Muscle of leg (tissue), 11 donors: ENCODE measurements around the gene PEMT. TPM values are rescaled to one million over a fixed set of nuclear protein-coding genes. Genes with fewer than 3 reads are reported as not detected.

Experiments used
- DNase-seq: peaks from one replicate; pipeline ENCODE4 v3.0.0; 2013
- H3K27ac ChIP-seq: one replicate; pipeline ENCODE4 v1.5.1; 2013; ENCODE audit warnings: mild to moderate bottlenecking, low read length, control low read depth
- H3K27me3 ChIP-seq: one replicate; pipeline ENCODE4 v1.6.1; 2013; ENCODE audit warnings: low read length; ENCODE audit not compliant: control insufficient read depth, insufficient read depth
- H3K36me3 ChIP-seq: one replicate; pipeline ENCODE4 v1.6.1; 2013; ENCODE audit warnings: low read length; ENCODE audit not compliant: control insufficient read depth, insufficient read depth
- H3K4me1 ChIP-seq: one replicate; pipeline ENCODE4 v1.6.1; 2013; ENCODE audit warnings: low read length; ENCODE audit not compliant: control insufficient read depth, insufficient read depth
- H3K4me3 ChIP-seq: one replicate; pipeline ENCODE4 v1.5.1; 2013; ENCODE audit warnings: low read length, control low read depth
- H3K9me3 ChIP-seq: replicated peaks from 2 replicates; pipeline ENCODE4 v1.6.1; 2013; ENCODE audit warnings: low read depth, low read length; ENCODE audit not compliant: control insufficient read depth
- WGBS: methylation state at CpG from one replicate; pipeline ENCODE4 v1.1.5; 2013; ENCODE audit warnings: missing lambda C conversion rate; ENCODE audit not compliant: insufficient coverage; 5-methylcytosine and 5-hydroxymethylcytosine counted together
- polyA plus RNA-seq, 8 donors: library from polyadenylated mRNA; unstranded; fragments of 120-200 nt; gene quantifications; one replicate each; pipeline versions ENCODE4 v1.2.1 to v1.2.3, GENCODE V29; 2013; ENCODE audit warnings: inconsistent platforms in 1 of 8, low replicate concordance in 1 of 8; ENCODE audit not compliant: insufficient read length in 8 of 8, insufficient read depth in 1 of 8
- total RNA-seq: library from RNA; stranded (reverse); fragments of 120-200 nt; gene quantifications from one replicate; pipeline ENCODE4 v1.2.4, GENCODE V29; 2013

Gene PEMT
- total and polyA plus RNA-seq, 9 donors = 20.0 to 28.6 (median 24.5) TPM

DNA sequence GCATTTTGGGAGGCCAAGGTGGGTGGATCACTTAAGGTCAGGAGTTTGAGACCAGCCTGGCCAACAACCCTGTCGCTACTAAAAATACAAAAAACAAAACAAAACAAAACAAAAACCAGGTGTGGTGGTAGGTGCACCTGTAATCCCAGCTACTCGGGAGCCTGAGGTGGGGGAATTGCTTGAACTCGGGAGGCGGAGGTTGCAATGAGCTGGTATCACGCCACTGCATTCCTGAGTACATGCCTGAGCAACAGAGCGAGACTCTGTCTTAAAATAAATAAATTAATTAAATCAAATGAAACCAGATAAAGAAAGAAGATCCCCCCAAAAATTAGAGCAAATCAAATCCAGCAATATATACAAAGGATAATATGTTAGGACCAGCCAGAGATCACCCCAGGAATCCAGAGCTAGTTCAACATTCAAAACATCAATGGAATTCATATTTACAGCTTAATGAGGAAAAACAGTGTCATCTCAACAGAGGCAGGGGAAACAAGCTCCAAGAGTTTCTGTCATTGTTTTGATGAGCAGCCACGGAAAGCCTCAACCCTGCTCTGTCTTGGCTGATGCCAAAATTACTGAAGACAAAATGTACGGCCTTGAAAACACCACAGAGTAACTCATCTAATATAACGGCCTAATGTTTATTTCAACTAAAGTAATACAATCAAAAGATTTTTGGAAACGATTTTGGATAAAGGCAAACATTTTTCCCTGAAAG is 3.7 kb downstream of the PEMT start:
- H3K27me3 ChIP-seq = no peaks in the 10 kb centered on the region
- DNase-seq = no peak
- no peak overlapping the region for H3K4me3 ChIP-seq
- H3K9me3 ChIP-seq = no peaks in the 10 kb centered on the region
- WGBS = 100% methylated on average over 1 of the region's 10 CpGs
- no peak overlapping the region for H3K27ac ChIP-seq
- H3K4me1 ChIP-seq = peaks cover 18% of the 10 kb centered on the region
- H3K36me3 ChIP-seq = no peaks in the 10 kb centered on the region

DNA sequence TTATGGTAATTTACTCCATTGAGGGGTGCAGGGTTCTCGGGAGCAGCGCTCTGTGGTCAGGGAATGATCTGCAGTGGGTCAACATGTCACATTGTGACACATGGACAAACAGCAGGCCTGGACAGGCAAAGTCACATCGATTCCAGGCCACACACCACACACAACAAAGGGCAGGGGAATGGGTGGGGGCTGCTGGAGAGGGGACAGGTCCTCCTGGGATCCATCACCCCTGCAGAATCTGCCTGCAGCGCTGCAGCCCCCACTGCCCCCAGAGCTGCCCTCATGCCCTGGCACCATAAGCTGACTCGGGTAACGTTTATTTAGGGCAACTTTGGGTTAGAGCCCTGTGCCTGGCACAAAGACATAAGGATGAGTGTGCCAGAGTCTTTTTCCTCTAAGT is 9.1 kb downstream of the PEMT start:
- 78% methylated on average over 4 of the region's 6 CpGs for WGBS
- H3K4me1 ChIP-seq = peaks cover 21% of the 10 kb centered on the region
- H3K36me3 ChIP-seq = no peaks in the 10 kb centered on the region
- no peak for DNase-seq
- no peaks in the 10 kb centered on the region for H3K27me3 ChIP-seq
- H3K4me3 ChIP-seq = no peak overlapping the region
- no peaks in the 10 kb centered on the region for H3K9me3 ChIP-seq
- no peak overlapping the region for H3K27ac ChIP-seq

DNA sequence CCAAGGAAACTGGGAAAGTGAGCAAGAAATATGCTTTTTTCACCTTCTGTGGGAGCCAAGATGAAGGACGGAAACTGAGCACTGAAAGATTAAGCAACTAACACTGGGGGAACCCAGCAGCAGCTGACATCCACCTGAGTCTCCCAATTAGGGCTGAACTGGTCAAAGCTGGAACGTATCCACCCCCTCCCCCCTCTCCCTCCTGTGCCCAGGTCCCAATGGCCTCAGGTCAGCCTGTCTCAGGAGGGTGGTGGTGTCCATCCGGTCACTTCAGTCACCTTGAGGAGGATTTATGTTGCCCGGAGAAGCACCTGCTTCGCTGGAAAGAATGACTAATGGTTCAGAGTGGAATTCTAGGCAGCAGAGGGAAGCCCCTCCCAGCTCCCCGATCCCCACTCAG is 10.0 kb downstream of the PEMT start:
- WGBS = 83% methylated on average over 1 of the region's 6 CpGs
- H3K27ac ChIP-seq = no peak overlapping the region
- peaks cover 6% of the 10 kb centered on the region for H3K36me3 ChIP-seq
- H3K4me3 ChIP-seq = no peak overlapping the region
- H3K9me3 ChIP-seq = no peaks in the 10 kb centered on the region
- DNase-seq = no peak
- H3K4me1 ChIP-seq = peaks cover 21% of the 10 kb centered on the region
- no peaks in the 10 kb centered on the region for H3K27me3 ChIP-seq

DNA sequence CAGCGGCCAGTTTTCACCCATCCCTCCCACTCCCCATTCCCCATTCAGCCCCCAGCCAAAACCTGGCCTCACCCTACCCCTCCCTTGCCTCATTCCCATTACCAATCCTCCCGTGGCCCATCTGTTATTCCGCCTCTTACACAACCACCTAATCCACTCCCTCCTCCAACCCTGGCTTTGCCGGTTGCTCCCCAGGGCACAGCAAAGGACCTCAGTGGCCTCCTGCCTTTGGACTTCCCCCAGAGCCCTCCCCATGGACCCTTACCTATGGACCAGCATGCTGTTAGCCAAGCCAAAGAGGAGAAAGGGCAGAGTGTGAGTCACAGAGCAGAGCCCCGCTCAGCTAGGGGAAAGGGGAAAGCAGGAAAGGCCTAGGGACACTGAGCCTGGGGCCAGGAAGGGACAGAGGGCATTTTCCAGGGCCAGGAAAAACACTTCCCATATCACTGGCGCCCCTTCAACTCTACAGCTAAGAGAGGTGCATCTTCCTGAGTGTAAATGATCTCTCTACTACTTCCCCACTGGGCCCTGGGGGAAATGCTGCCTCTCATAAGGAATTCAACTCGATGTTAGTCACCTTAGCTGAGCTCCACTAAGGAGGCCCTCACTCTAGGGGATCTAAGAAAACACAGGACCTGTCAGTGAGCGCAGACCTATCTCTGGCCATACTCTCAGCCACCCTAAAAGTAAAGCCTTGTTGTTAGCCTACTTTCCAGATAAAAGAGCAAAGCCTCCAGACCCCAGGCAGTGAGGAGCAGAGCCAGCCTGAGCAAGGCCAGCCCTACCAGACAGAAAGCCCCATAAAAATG is 10.6 kb downstream of the PEMT start:
- no peak overlapping the region for H3K27ac ChIP-seq
- peaks cover 24% of the 10 kb centered on the region for H3K4me1 ChIP-seq
- peaks cover 12% of the 10 kb centered on the region for H3K36me3 ChIP-seq
- no peak overlapping the region for H3K4me3 ChIP-seq
- WGBS = 52% methylated on average over 4 of the region's 8 CpGs
- H3K27me3 ChIP-seq = no peaks in the 10 kb centered on the region
- no peak for DNase-seq
- no peaks in the 10 kb centered on the region for H3K9me3 ChIP-seq

DNA sequence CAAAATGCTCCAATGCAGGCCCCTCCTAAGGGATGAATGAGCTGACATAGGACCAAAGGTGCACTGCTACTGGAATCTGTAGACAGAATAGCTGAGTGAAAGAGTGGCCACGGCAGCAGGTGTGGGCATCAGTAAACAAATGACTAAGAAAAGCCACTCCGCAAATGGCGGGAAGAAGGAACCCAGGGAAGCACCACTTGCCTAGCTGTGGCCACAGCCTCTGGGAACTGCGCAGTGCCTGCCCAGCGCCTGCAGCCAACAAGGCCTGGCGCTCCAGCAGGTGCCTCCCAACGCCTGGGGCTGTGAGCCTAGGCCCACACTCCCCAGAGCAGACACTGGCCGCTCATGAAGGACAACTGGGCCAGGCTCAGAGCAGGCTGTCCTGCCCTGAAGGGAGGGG is 11.8 kb downstream of the PEMT start:
- H3K4me3 ChIP-seq = no peak overlapping the region
- no peak for DNase-seq
- no peaks in the 10 kb centered on the region for H3K27me3 ChIP-seq
- no peaks in the 10 kb centered on the region for H3K9me3 ChIP-seq
- 95% methylated on average over 8 of the region's 8 CpGs for WGBS
- peaks cover 20% of the 10 kb centered on the region for H3K36me3 ChIP-seq
- peaks cover 32% of the 10 kb centered on the region for H3K4me1 ChIP-seq
- H3K27ac ChIP-seq = no peak overlapping the region

DNA sequence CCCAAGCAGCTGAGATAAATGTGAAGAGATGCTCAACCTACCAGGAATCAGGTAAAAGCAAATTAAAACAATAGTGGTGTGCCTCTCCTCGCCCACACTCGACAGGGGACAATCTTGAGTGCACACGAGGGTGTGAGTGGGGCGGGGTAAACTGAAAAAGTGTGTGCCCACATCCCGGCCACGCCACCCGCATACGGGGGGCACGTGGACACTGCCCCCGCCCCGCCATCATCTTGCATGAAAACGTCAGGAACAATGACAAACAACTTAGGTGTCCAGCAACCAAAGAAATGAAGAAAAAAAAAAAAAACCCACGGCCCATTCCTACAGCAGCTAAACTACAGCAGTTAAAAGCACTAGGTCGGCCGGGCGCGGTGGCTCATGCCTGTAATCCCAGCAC is 14.1 kb downstream of the PEMT start:
- H3K9me3 ChIP-seq = no peaks in the 10 kb centered on the region
- 84% methylated on average over 9 of the region's 17 CpGs for whole genome bisulfite sequencing
- H3K27me3 ChIP-seq = no peaks in the 10 kb centered on the region
- H3K4me1 ChIP-seq = peaks cover 31% of the 10 kb centered on the region
- no peak for DNase-seq
- no peak overlapping the region for H3K4me3 ChIP-seq
- H3K36me3 ChIP-seq = peaks cover 22% of the 10 kb centered on the region
- H3K27ac ChIP-seq = no peak overlapping the region

DNA sequence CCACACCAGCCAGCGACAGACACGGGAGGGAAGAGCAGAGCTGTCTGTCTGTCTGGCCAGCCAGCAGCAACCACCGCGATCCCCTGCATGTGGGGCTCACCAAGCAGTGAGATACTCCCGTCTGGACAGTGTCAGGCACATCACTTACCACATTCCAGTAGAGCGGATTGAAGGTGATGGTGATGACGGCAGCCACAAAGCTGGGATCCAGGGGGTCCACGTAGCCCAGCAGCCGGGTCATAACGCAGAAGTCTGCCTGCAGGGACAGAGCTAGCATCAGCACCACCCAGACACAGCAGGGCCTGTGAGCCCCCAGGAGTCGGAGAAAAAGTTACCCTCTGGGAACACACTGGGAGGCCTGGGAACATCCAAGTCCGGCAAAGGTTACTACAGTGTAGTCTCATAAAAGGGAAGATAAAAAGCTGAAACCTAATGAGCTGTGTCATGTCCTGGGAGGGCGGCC is 14.7 kb downstream of the PEMT start:
- no peak overlapping the region for H3K27ac ChIP-seq

DNA sequence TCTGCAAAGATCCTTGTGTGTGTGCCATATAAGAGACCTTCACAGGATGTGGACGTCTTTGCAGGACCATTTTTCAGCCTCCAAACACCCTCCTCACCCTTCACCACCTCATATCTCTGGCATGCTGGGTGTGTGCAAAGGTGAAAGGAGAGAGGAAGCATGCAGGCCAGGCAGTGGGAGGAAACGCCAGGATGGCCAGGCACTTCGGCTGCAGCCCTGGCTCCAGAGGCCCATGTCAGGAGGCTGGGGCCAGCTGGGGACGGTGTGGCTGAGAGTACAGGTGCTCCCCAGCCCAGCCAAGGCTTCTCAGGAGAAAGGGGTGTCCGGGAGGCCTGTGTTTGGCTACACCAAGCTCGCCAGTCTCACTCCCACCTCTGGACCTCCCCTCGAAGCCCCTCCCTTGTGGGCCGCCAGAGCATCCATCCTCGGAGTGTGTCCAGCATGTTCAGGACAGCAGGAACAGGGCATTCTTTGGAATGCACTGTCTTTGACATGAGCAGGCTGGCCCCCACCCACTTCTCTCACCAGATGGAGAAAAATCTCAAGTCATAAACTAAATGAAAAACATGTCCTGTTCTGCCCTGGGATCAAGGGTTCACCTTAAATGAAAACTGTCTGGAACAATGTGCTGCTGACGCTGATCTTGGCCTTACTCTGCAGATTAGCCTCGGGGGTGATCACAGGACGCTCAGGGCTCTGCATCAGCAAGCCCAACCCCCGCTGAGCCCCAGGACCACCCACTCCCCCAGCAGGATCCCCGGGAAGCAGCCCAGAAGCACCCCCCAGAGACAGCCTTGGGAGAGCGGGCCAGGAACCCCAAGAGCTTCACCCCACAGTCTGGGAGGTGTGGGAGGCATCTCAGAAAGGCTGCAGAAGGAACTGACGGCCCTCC is 15.9 kb downstream of the PEMT start:
- 34% methylated on average over 11 of the region's 16 CpGs for WGBS
- H3K4me1 ChIP-seq = peaks cover 21% of the 10 kb centered on the region
- H3K27me3 ChIP-seq = no peaks in the 10 kb centered on the region
- DNase-seq = peak; percentile 58
- peaks cover 22% of the 10 kb centered on the region for H3K36me3 ChIP-seq
- H3K27ac ChIP-seq = no peak overlapping the region
- H3K9me3 ChIP-seq = no peaks in the 10 kb centered on the region
- H3K4me3 ChIP-seq = no peak overlapping the region

More for the DNA sequence above, 14.7 kb downstream of the PEMT start:
- H3K36me3 ChIP-seq = peaks cover 22% of the 10 kb centered on the region
- H3K4me1 ChIP-seq = peaks cover 26% of the 10 kb centered on the region
- no peak overlapping the region for H3K4me3 ChIP-seq
- WGBS = 71% methylated on average over 3 of the region's 13 CpGs
- no peaks in the 10 kb centered on the region for H3K9me3 ChIP-seq
- no peaks in the 10 kb centered on the region for H3K27me3 ChIP-seq
- DNase-seq = no peak

DNA sequence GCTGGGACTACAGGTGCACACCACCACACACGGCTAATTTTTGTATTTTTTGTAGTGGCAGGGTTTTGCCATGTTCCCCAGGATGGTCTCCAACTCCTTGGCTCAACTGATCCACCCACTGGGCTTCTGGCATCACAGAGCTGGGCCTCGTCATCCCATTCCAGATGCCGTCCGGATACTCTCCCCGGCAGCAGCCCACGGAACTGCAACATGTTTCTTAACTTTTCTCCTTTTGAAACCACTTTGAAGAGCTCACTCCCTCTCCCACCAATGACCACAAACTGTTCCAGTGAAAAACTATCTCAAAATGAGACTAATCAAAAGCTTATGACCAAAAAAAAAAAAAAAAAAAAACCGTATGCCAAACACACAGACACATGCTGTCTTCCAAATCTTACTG is 17.6 kb downstream of the PEMT start:
- no peaks in the 10 kb centered on the region for H3K9me3 ChIP-seq
- no peak overlapping the region for H3K27ac ChIP-seq
- 67% methylated on average over 5 of the region's 7 CpGs for WGBS
- no peak for DNase-seq
- peaks cover 33% of the 10 kb centered on the region for H3K4me1 ChIP-seq
- H3K27me3 ChIP-seq = no peaks in the 10 kb centered on the region
- H3K36me3 ChIP-seq = peaks cover 22% of the 10 kb centered on the region
- H3K4me3 ChIP-seq = no peak overlapping the region
